IMR-90 (cell line): ENCODE data around the gene SPAG9. TPM values are rescaled to one million over a fixed set of nuclear protein-coding genes. Genes with fewer than 3 reads are reported as not detected.

Experiments used
- ATAC-seq: fragments of 200-7000 bp; cut with Tn5 transposase; 2 replicates; pipeline ENCODE4 v1.9.1; 2020; ENCODE audit warnings: low read depth, mild to moderate bottlenecking, moderate library complexity
- BruUV-seq: library from RNA; stranded (reverse); fragments of 400-500 nt; replicated peaks from 2 replicates; lab custom pipeline; 2021; lab: Mats Ljungman, UMichigan
- CTCF ChIA-PET: fragments of 300-600 bp; formaldehyde crosslinking; extraction: SDS; loops from one replicate; lab custom pipeline; 2021; ENCODE audit warnings: antibody characterized with exemption; lab: Yijun Ruan, JAX
- POLR2A ChIA-PET: fragments of 300-600 bp; sonication (Branson Sonifier 250); formaldehyde crosslinking; loops from one replicate; lab custom pipeline; 2022; ENCODE audit warnings: antibody characterized with exemption; ENCODE audit not compliant: unreplicated experiment; lab: Charles Lee
- DNase-seq: peaks from one replicate; pipeline ENCODE4 v3.0.0; 2013
- H2AFZ ChIP-seq: replicated peaks from 2 replicates; pipeline ENCODE3; 2013; ENCODE audit warnings: low read length, mild to moderate bottlenecking; ENCODE audit not compliant: poor library complexity
- H2AK5ac ChIP-seq: 2 replicates; pipeline ENCODE4 v1.6.1; 2013; ENCODE audit warnings: low read depth, low read length, inconsistent platforms
- H2AK9ac ChIP-seq: replicated peaks from 2 replicates; pipeline ENCODE3; 2013; ENCODE audit warnings: mild to moderate bottlenecking, low read depth, low read length, moderate library complexity; ENCODE audit not compliant: poor library complexity
- H2BK120ac ChIP-seq: 2 replicates; pipeline ENCODE4 v1.6.1; 2013; ENCODE audit warnings: low read depth, low read length, inconsistent platforms
- H2BK15ac ChIP-seq: 3 replicates; pipeline ENCODE4 v1.6.1; 2013; ENCODE audit warnings: low read depth, low read length, inconsistent platforms
- H2BK20ac ChIP-seq: 2 replicates; pipeline ENCODE4 v1.6.1; 2013; ENCODE audit warnings: low read depth, mild to moderate bottlenecking, inconsistent platforms, low read length, moderate library complexity
- H2BK5ac ChIP-seq: 2 replicates; pipeline ENCODE4 v1.6.1; 2013; ENCODE audit warnings: mild to moderate bottlenecking, low read depth, low read length, inconsistent platforms; ENCODE audit not compliant: poor library complexity, severe bottlenecking
- H3K14ac ChIP-seq: replicated peaks from 2 replicates; pipeline ENCODE4 v1.6.1; 2013; ENCODE audit warnings: low read depth, low read length, inconsistent platforms
- H3K18ac ChIP-seq: 2 replicates; pipeline ENCODE4 v1.6.1; 2013; ENCODE audit warnings: low read depth, low read length, control low read depth
- H3K23ac ChIP-seq: 2 replicates; pipeline ENCODE4 v1.6.1; 2013; ENCODE audit warnings: low read depth, low read length, inconsistent platforms
- H3K27ac ChIP-seq: 2 replicates; pipeline ENCODE4 v1.5.1; 2013; ENCODE audit warnings: mild to moderate bottlenecking, control low read depth, low read length; ENCODE audit not compliant: insufficient read depth
- H3K27me3 ChIP-seq: 2 replicates; pipeline ENCODE4 v1.6.1; 2013; ENCODE audit warnings: low read length; ENCODE audit not compliant: control insufficient read depth, insufficient read depth
- H3K36me3 ChIP-seq: 2 replicates; pipeline ENCODE4 v1.6.1; 2013; ENCODE audit warnings: low read length, mixed read lengths; ENCODE audit not compliant: control insufficient read depth, insufficient read depth
- H3K4ac ChIP-seq: 2 replicates; pipeline ENCODE4 v1.6.1; 2013; ENCODE audit warnings: low read depth, low read length, inconsistent platforms
- H3K4me1 ChIP-seq: 2 replicates; pipeline ENCODE4 v1.6.1; 2013; ENCODE audit warnings: low read length, mixed read lengths; ENCODE audit not compliant: control insufficient read depth, insufficient read depth
- H3K4me2 ChIP-seq: 2 replicates; pipeline ENCODE4 v1.6.1; 2013; ENCODE audit warnings: low read depth, mild to moderate bottlenecking, control low read depth, low read length, moderate library complexity
- H3K4me3 ChIP-seq: 2 replicates; pipeline ENCODE4 v1.5.1; 2013; ENCODE audit warnings: low read depth, mild to moderate bottlenecking, control low read depth, low read length, moderate library complexity; ENCODE audit not compliant: insufficient read depth
- H3K56ac ChIP-seq: 2 replicates; pipeline ENCODE4 v1.6.1; 2013; ENCODE audit warnings: low read length, inconsistent platforms; ENCODE audit not compliant: insufficient read depth; ENCODE audit errors: extremely low read depth
- H3K79me1 ChIP-seq, 2 experiments: 2 replicates each; pipeline ENCODE4 v1.6.1; 2013; ENCODE audit warnings: low read length in 2 of 2, inconsistent platforms in 1 of 2, low read depth in 1 of 2
- H3K9ac ChIP-seq: 2 replicates; pipeline ENCODE4 v1.6.1; 2013; ENCODE audit warnings: low read depth, low read length, control low read depth
- H3K9me1 ChIP-seq: 2 replicates; pipeline ENCODE4 v1.6.1; 2013; ENCODE audit warnings: low read length, inconsistent platforms; ENCODE audit not compliant: insufficient read depth
- H3K9me3 ChIP-seq: 2 replicates; pipeline ENCODE4 v1.6.1; 2013; ENCODE audit warnings: low read length; ENCODE audit not compliant: control insufficient read depth, insufficient read depth
- H4K20me1 ChIP-seq: 2 replicates; pipeline ENCODE4 v1.6.1; 2013; ENCODE audit warnings: low read length, inconsistent platforms; ENCODE audit not compliant: insufficient read depth
- H4K5ac ChIP-seq: 2 replicates; pipeline ENCODE4 v1.6.1; 2013; ENCODE audit warnings: mild to moderate bottlenecking, low read depth, low read length, control low read depth
- H4K8ac ChIP-seq, 2 experiments: 2 replicates each; pipeline ENCODE4 v1.6.1; 2013; ENCODE audit warnings: low read depth in 2 of 2, low read length in 2 of 2, control low read depth in 1 of 2, inconsistent platforms in 1 of 2
- H4K91ac ChIP-seq: 2 replicates; pipeline ENCODE4 v1.6.1; 2013; ENCODE audit warnings: low read depth, low read length, inconsistent platforms; ENCODE audit not compliant: insufficient read depth
- BHLHE40 ChIP-seq: fragments of 150-350 bp; IDR thresholded peaks from 2 replicates; pipeline ENCODE4 v1.6.1; 2016; ENCODE audit warnings: mild to moderate bottlenecking, low read depth, low read length
- whole genome bisulfite sequencing, 2 experiments: methylation state at CpG; one replicate each; pipeline versions ENCODE4 v1.1.5 to v1.1.7; 2013; ENCODE audit warnings: missing lambda C conversion rate in 2 of 2; ENCODE audit not compliant: insufficient read length in 1 of 2; ENCODE audit errors: extremely low coverage in 2 of 2; 5-methylcytosine and 5-hydroxymethylcytosine counted together
- dilution Hi-C: fragments of 300-500 bp; cut with HindIII; formaldehyde crosslinking; loops from one replicate; pipeline ENCODE4 v1.14.3; 2018; ENCODE audit warnings: low sequenced_read_pairs; ENCODE audit not compliant: unreplicated experiment
- in situ Hi-C: fragments of 300-500 bp; cut with MboI; formaldehyde crosslinking; loops from 3 replicates; pipeline ENCODE4 v1.14.3; 2019; ENCODE audit warnings: low sequenced_read_pairs, inconsistent platforms, mixed read lengths
- intact Hi-C: fragments of 100-400 bp; cut with micrococcal nuclease; formaldehyde crosslinking; loops from 2 replicates; pipeline ENCODE4 v1.10.0; 2022
- polyA plus RNA-seq, 3 experiments: library from polyadenylated mRNA; depleted of rRNA; stranded (reverse); fragments of >200 nt; gene quantifications; 2 replicates each; pipeline ENCODE4 v1.2.3, GENCODE V29; 2012; ENCODE audit warnings: low replicate concordance in 1 of 3
- total RNA-seq: library from RNA; depleted of rRNA; stranded (reverse); fragments of >200 nt; gene quantifications from 2 replicates; pipeline ENCODE4 v1.2.3, GENCODE V29; 2012
- TF ChIP-seq, protein P1 (sequence below): conservative IDR thresholded peaks from 2 replicates; pipeline ENCODE4 v1.5.1; 2012; ENCODE audit warnings: mild to moderate bottlenecking, low read depth, low read length, improper control_type of control experiment

Gene SPAG9
- total and polyA plus RNA-seq, 2 of the 4 experiments (the other 2 are of a cell fraction), result 26.7 to 75.5 TPM

DNA sequence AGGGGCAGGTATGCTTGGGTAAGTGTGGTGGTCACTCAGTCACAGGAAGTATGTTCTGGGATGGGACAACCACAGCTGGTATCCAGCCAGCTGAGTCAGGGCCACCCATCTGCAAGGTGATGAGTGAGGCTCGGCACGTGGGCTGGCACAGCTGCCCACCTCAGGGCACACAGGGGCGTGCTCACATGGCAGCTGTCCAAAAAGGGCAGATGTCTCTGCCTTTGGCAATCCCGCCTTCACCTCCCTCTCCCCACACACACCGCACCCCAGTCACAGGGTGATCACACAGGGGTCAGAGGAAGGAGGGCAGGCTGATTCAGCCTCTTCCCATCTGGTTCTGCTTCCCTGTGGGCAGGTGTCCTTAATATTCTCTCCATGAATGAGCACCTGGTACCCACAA, 168.7 kb downstream of the SPAG9 start:
- Histone ChIP-seq H3K27me3 (no peaks in the 10 kb centered on the region), H3K9me1 (peaks cover 31% of the 10 kb centered on the region), H4K8ac (no peak overlapping the region), H3K56ac (no peak overlapping the region), H2BK5ac (peak overlapping the region; percentile 25), H3K27ac (no peak overlapping the region), H3K9me3 (no peaks in the 10 kb centered on the region), H4K5ac (no peak overlapping the region), H3K9ac (no peak overlapping the region), H2BK20ac (peak overlapping the region; percentile 46), H3K4me2 (no peak overlapping the region), H3K23ac (no peak overlapping the region), H2AK9ac (peak overlapping the region; percentile 1), H3K79me1 (peaks cover 0 to 24% of the 10 kb centered on the region in 2 experiments; a peak in 2 of 4 replicates), H4K20me1 (no peaks in the 10 kb centered on the region), H4K91ac (peak overlapping the region; percentile 2; the same call in 1 of the 2 replicates), H3K4me3 (no peak overlapping the region), H3K4ac (peak overlapping the region; percentile 80), H2AFZ (peak overlapping the region; percentile 3), H2AK5ac (peak overlapping the region; percentile 87; the same call in 1 of the 2 replicates), H3K14ac (0 out of 2 replicates have a peak overlapping the region, but pooled peaks have one; percentile 22), H3K4me1 (peaks cover 40% of the 10 kb centered on the region), H3K36me3 (no peaks in the 10 kb centered on the region), H2BK15ac (peak overlapping the region; percentile 30; the same call in 1 of the 3 replicates), H3K18ac (no peak overlapping the region), H2BK120ac (peak overlapping the region; percentile 5; the same call in 1 of the 2 replicates)
- ChIA-PET CTCF (no interaction called here), POLR2A (no interaction called here)
- TF ChIP-seq BHLHE40, result peak; percentile 82
- TF ChIP-seq, protein P1, sequence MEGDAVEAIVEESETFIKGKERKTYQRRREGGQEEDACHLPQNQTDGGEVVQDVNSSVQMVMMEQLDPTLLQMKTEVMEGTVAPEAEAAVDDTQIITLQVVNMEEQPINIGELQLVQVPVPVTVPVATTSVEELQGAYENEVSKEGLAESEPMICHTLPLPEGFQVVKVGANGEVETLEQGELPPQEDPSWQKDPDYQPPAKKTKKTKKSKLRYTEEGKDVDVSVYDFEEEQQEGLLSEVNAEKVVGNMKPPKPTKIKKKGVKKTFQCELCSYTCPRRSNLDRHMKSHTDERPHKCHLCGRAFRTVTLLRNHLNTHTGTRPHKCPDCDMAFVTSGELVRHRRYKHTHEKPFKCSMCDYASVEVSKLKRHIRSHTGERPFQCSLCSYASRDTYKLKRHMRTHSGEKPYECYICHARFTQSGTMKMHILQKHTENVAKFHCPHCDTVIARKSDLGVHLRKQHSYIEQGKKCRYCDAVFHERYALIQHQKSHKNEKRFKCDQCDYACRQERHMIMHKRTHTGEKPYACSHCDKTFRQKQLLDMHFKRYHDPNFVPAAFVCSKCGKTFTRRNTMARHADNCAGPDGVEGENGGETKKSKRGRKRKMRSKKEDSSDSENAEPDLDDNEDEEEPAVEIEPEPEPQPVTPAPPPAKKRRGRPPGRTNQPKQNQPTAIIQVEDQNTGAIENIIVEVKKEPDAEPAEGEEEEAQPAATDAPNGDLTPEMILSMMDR, result no peak
- in situ Hi-C loops, result loop anchor here (10.0 kb wide), 1 partner anchor 407 kb away; the partner anchor contains the start of gene SPATA20
- intact Hi-C loops, result loop anchor here (10.0 kb wide), 1 partner anchor 407 kb away; the partner anchor contains the start of gene SPATA20
- dilution Hi-C loops, result no loop called here
- DNase-seq, result peak; percentile 20
- no TSS peak for BruUV-seq
- 63% methylated on average over 2 of the region's 5 CpGs; no CpG with 5 or more reads in 1 of the 2 experiments for WGBS, 2 experiments
- no peak for ATAC-seq
